Kidney (tissue), 14 donors: Measurements from ENCODE around the gene HTR3B. TPM values are rescaled to one million over a fixed set of nuclear protein-coding genes. Genes with fewer than 3 reads are reported as not detected.

Experiments used
- DNase-seq, 5 donors: peaks; one replicate each; pipeline ENCODE4 v3.0.0-alpha.2; 2013 to 2020
- FAIRE-seq: peaks from 2 replicates; lab custom pipeline; 2012; peaks lifted over from hg19 to GRCh38; lab: Jason Lieb, UNC
- H3K27ac ChIP-seq, 2 donors: one replicate each; pipeline ENCODE4 v1.7.0; 2013; ENCODE audit warnings: low read depth in 2 of 2, low read length in 2 of 2, inconsistent platforms in 1 of 2
- H3K27me3 ChIP-seq: one replicate; pipeline ENCODE4 v1.7.1; 2013; ENCODE audit warnings: low read length, inconsistent platforms; ENCODE audit not compliant: control insufficient read depth, insufficient read depth
- H3K36me3 ChIP-seq, 3 donors: one replicate each; pipeline versions ENCODE4 v1.7.0 to v1.7.1; 2013; ENCODE audit warnings: low read length in 3 of 3, control low read depth in 1 of 3, inconsistent platforms in 1 of 3; ENCODE audit not compliant: insufficient read depth in 3 of 3, control insufficient read depth in 2 of 3
- H3K4me1 ChIP-seq, 3 donors: one replicate each; pipeline versions ENCODE4 v1.7.0 to v1.7.1; 2013; ENCODE audit warnings: low read length in 3 of 3, inconsistent platforms in 1 of 3, low read depth in 1 of 3; ENCODE audit not compliant: control insufficient read depth in 2 of 3, insufficient read depth in 2 of 3
- H3K4me3 ChIP-seq, 3 donors: one replicate each; pipeline versions ENCODE4 v1.7.0 to v1.8.1; 2013; ENCODE audit warnings: low read length in 3 of 3, control low read depth in 1 of 3, inconsistent platforms in 1 of 3
- H3K9ac ChIP-seq, 3 donors: one replicate each; pipeline versions ENCODE4 v1.7.0 to v1.7.1; 2013; ENCODE audit warnings: low read length in 3 of 3, control low read depth in 1 of 3, inconsistent platforms in 1 of 3
- H3K9me3 ChIP-seq, 3 donors: one replicate each; pipeline versions ENCODE4 v1.7.0 to v1.7.1; 2013; ENCODE audit warnings: low read length in 3 of 3, control low read depth in 1 of 3, inconsistent platforms in 1 of 3; ENCODE audit not compliant: control insufficient read depth in 2 of 3, insufficient read depth in 1 of 3
- CTCF ChIP-seq: IDR thresholded peaks from 3 replicates; pipeline ENCODE4 v1.5.1; 2012; ENCODE audit warnings: mild to moderate bottlenecking, moderate library complexity, borderline replicate concordance; ENCODE audit not compliant: insufficient read depth; ENCODE audit errors: extremely low read depth
- intact Hi-C: fragments of 100-400 bp; cut with DNase I; formaldehyde crosslinking; loops from one replicate; pipeline ENCODE4 v1.11.1; 2022
- polyA plus RNA-seq: library from polyadenylated mRNA; stranded (reverse); fragments of 350-450 nt; fragmentation: Illumina TruSeq; extraction: RNeasy Lipid Tissue Mini Kit (QIAGEN cat#74804); gene quantifications from one replicate; pipeline ENCODE4 v1.2.3, GENCODE V29; 2014; ENCODE audit warnings: low read depth, low replicate concordance; ENCODE audit not compliant: insufficient read depth
- total RNA-seq: library from RNA; stranded (reverse); fragmentation: NEBNext Ultra II Directional; extraction: Animal tissue kit (Norgen Biotek cat#: 25700); gene quantifications from one replicate; pipeline ENCODE4 v1.2.1, GENCODE V29; 2021
- donor health status: control.
- donor health status: control.
- donor health status: control.
- donor health status: control.
- donor health status: control.
- donor health status: DM: yes; HTN: yes; CAD: no.
- donor health status: Normal renal cell carcinoma (clear cell type).

Gene HTR3B
- total and polyA plus RNA-seq, 2 donors from 2014 or later: 0.16 TPM; not detected in 1

- H3K27me3 ChIP-seq: no peaks in the 10 kb centered on the region
- intact Hi-C loops: no loop called here
- no peak overlapping the region for H3K9ac ChIP-seq
- FAIRE-seq (no peak), DNase-seq (peak in 1 of 5 donors; percentile 25)
- H3K27ac ChIP-seq: no peak overlapping the region
- no peaks in the 10 kb centered on the region for H3K36me3 ChIP-seq
- peaks cover 0 to 2% (median 0%) of the 10 kb centered on the region in 3 donors for H3K4me1 ChIP-seq
- H3K9me3 ChIP-seq: no peaks in the 10 kb centered on the region
- no peak for TF ChIP-seq CTCF
- H3K4me3 ChIP-seq: no peak overlapping the region
Observed at GRCh38 chr11:113859665-113860064, 44.9 kb upstream of the HTR3B start.

- FAIRE-seq (no peak), DNase-seq (peak in 2 of 5 donors; percentile 43 to 52)
- Histone ChIP-seq H3K27ac (no peak overlapping the region), H3K9ac (no peak overlapping the region), H3K36me3 (no peaks in the 10 kb centered on the region), H3K4me1 (peaks cover 0 to 2% (median 0%) of the 10 kb centered on the region in 3 donors), H3K27me3 (no peaks in the 10 kb centered on the region), H3K4me3 (no peak overlapping the region), H3K9me3 (no peaks in the 10 kb centered on the region)
- intact Hi-C loops: no loop called here
- TF ChIP-seq CTCF: no peak
Observed at GRCh38 chr11:113862435-113862834, 42.2 kb upstream of the HTR3B start.

DNA sequence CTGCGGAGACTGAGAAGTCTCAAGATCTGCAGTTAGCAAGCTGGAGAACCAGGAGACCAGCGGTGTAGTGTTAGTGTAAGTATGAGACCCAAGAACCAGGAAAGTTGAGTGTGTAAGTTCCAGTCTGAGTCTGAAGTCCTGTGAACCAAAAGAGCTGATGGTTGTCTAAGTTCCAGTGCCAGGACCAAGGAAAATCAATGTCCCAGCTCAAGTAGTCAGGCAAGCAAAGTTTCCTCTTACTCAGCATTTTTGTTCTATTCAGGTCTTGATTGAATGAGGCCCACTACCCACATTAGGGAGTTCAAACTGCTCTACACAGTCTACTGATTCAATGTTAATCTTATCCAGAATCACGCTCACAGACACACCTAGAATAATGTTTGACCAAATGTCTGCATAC, 40.2 kb upstream of the HTR3B start:
- intact Hi-C loops: no loop called here
- H3K4me3 ChIP-seq: no peak overlapping the region
- H3K27me3 ChIP-seq: no peaks in the 10 kb centered on the region
- H3K27ac ChIP-seq: no peak overlapping the region
- no peak overlapping the region for H3K9ac ChIP-seq
- DNase-seq: no peak
- peaks cover 0 to 2% (median 0%) of the 10 kb centered on the region in 3 donors for H3K4me1 ChIP-seq
- no peak for TF ChIP-seq CTCF
- no peak for FAIRE-seq
- no peaks in the 10 kb centered on the region for H3K36me3 ChIP-seq
- H3K9me3 ChIP-seq: no peaks in the 10 kb centered on the region

GRCh38 chr11:113865873-113866272, 38.7 kb upstream of the HTR3B start:
- DNase-seq (no peak), FAIRE-seq (no peak)
- TF ChIP-seq CTCF: no peak
- intact Hi-C loops: no loop called here
- no peak overlapping the region for H3K9ac ChIP-seq
- no peak overlapping the region for H3K4me3 ChIP-seq
- no peaks in the 10 kb centered on the region for H3K4me1 ChIP-seq
- no peaks in the 10 kb centered on the region for H3K36me3 ChIP-seq
- H3K9me3 ChIP-seq: no peaks in the 10 kb centered on the region
- H3K27me3 ChIP-seq: no peaks in the 10 kb centered on the region
- H3K27ac ChIP-seq: no peak overlapping the region
